WI38 (cell line): ENCODE measurements around the gene OAS2.

Experiments used
- H3K4me3 ChIP-seq: 2 replicates; pipeline ENCODE4 v1.5.1; 2011; ENCODE audit warnings: low read depth, mild to moderate bottlenecking, control low read depth, low read length
- CTCF ChIP-seq: IDR thresholded peaks from 2 replicates; pipeline ENCODE4 v1.5.1; 2012; ENCODE audit warnings: low read depth, mild to moderate bottlenecking, control low read depth, low read length

The OAS2 gene

GRCh38 chr12:112936927-112937326 is 41.4 kb upstream of the OAS2 start:
- no peak for TF ChIP-seq CTCF
- no peak overlapping the region for H3K4me3 ChIP-seq

- H3K4me3 ChIP-seq = peak within 1 kb of the TSS; percentile 61
- no peak for TF ChIP-seq CTCF
These were observed 40.3 kb upstream of the OAS2 start, which contains the start of gene OAS3 for GRCh38 chr12:112937741-112938719. TSS of gene OAS3 (plus strand) at chr12:112938474. CDS start at chr12:112938531, 57 bp downstream.

GRCh38 chr12:112938751-112939150 is 39.6 kb upstream of the OAS2 start:
- peak overlapping the region; percentile 61 for H3K4me3 ChIP-seq
- no peak for TF ChIP-seq CTCF

- TF ChIP-seq CTCF = no peak
- H3K4me3 ChIP-seq = no peak overlapping the region
These were observed 38.4 kb upstream of the OAS2 start for GRCh38 chr12:112939761-112940381.

GRCh38 chr12:112941528-112942335 is 36.6 kb upstream of the OAS2 start:
- H3K4me3 ChIP-seq = no peak overlapping the region
- TF ChIP-seq CTCF = no peak

- H3K4me3 ChIP-seq = no peak overlapping the region
- TF ChIP-seq CTCF = no peak
These were observed 35.7 kb upstream of the OAS2 start for GRCh38 chr12:112942572-112942971.
